Osteoblast (primary cell): ENCODE data around the gene MXI1. TPM values are rescaled to one million over a fixed set of nuclear protein-coding genes. Genes with fewer than 3 reads are reported as not detected.
A peak's percentile ranks its signal among the peaks of the same experiment; 100 is the strongest.

Experiments used
- DNase-seq: peaks from one replicate; pipeline ENCODE4 v3.0.0; 2011; ENCODE audit warnings: low spot score, mixed read lengths; ENCODE audit not compliant: insufficient read length; ENCODE audit errors: missing footprints
- H2AFZ ChIP-seq: 2 replicates; pipeline ENCODE4 v1.6.0; 2011; ENCODE audit warnings: mild to moderate bottlenecking, low read length
- H3K27ac ChIP-seq: 2 replicates; pipeline ENCODE4 v1.5.1; 2011; ENCODE audit warnings: mild to moderate bottlenecking, low read depth, low read length, moderate library complexity
- H3K27me3 ChIP-seq: 2 replicates; pipeline ENCODE4 v1.6.0; 2012; ENCODE audit warnings: mild to moderate bottlenecking, control low read depth, inconsistent platforms, low read length, moderate library complexity; ENCODE audit not compliant: insufficient read depth
- H3K36me3 ChIP-seq: 2 replicates; pipeline ENCODE4 v1.5.1; 2011; ENCODE audit warnings: mild to moderate bottlenecking, low read length, control low read depth, moderate library complexity; ENCODE audit not compliant: insufficient read depth
- H3K4me1 ChIP-seq: 2 replicates; pipeline ENCODE4 v1.5.1; 2011; ENCODE audit warnings: mild to moderate bottlenecking, low read length, control low read depth, moderate library complexity; ENCODE audit not compliant: insufficient read depth
- H3K4me2 ChIP-seq: 2 replicates; pipeline ENCODE4 v1.6.0; 2011; ENCODE audit warnings: mild to moderate bottlenecking, low read length; ENCODE audit not compliant: insufficient read depth
- H3K4me3 ChIP-seq: fragments of 200-600 bp; sonication (generic); 3 replicates; pipeline ENCODE4 v1.5.1; 2012; ENCODE audit warnings: mild to moderate bottlenecking, low read length, inconsistent platforms; ENCODE audit not compliant: insufficient read depth
- H3K79me2 ChIP-seq: 2 replicates; pipeline ENCODE4 v1.6.0; 2012; ENCODE audit warnings: mild to moderate bottlenecking, low read length, control low read depth, inconsistent platforms; ENCODE audit not compliant: insufficient read depth
- H3K9me3 ChIP-seq: 2 replicates; pipeline ENCODE4 v1.5.1; 2011; ENCODE audit warnings: low read depth, low read length, control low read depth
- H4K20me1 ChIP-seq: 2 replicates; pipeline ENCODE4 v1.6.0; 2012; ENCODE audit warnings: mild to moderate bottlenecking, low read length, control low read depth; ENCODE audit not compliant: insufficient read depth
- total RNA-seq: library from RNA; depleted of rRNA; stranded (reverse); fragments of >200 nt; gene quantifications from 2 replicates; pipeline ENCODE4 v1.2.3, GENCODE V29; 2012
- TF ChIP-seq, protein P1 (sequence below): IDR thresholded peaks from 2 replicates; pipeline ENCODE4 v1.5.1; 2011; ENCODE audit warnings: mild to moderate bottlenecking, low read depth, low read length, moderate library complexity; ENCODE audit errors: extremely low read depth

MXI1 gene
- total RNA-seq, 1 donor: 41.6 TPM

DNA sequence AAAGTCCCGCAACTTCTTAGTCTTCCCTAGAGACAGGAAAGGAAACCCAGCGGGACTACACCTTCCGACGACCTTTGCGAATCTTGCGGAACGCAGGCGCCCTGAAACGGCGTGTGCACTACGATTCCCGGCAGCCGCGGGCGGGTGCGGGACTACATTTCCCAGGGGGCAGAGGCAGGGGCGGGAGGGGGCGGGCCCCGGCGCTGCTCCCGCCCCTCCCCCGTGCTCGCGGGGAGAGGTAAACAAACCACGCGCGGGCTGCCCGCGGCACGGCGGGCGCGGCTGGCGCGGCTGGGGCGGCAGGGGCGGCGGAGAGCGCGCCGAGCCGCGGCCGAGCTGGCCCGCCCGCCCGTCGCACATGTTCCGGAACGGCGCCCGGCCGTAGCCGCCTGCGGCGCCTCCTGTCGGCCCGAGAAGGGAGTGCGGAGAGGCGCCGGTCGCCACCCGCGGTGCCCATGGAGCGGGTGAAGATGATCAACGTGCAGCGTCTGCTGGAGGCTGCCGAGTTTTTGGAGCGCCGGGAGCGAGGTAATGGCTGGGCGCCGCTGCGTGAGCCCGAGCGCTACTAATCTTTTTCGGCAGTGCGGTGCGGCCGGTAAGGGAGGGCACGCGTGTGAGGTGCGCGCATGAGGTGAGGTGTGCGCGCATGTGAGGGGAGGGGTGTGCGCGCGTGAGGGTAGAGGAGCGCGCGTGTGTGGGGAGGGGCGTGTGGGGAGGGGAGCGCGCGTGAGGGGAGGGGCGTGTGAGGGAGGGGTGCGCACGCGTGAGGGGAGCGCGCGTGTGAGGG, 18.5 kb downstream of the MXI1 start:
- no peaks in the 10 kb centered on the region for H4K20me1 ChIP-seq
- no peak overlapping the region for H3K27ac ChIP-seq
- peak overlapping the region; percentile 92 for H2AFZ ChIP-seq

DNA sequence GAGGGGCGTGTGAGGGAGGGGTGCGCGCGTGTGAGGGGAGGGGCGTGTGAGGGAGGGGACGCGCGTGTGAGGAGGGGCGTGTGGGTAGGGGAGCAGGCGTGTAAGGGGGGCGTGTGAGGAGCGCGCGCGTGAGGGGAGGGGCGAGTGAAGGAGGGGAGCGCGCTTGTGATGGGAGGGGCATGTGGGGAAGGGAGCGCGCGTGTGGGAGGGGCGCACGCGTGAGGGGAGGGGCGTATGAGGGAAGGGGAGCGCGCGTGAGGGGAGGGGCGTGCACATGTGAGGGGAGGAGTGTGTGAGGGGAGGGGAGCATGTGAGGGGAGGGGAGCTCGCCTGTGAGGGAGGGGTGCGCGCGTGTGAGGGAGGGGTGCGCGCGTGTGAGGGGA, 19.1 kb downstream of the MXI1 start:
- peak; percentile 97 for DNase-seq
- Histone ChIP-seq H3K4me1 (peaks cover 10% of the 10 kb centered on the region), H2AFZ (no peak overlapping the region), H3K9me3 (no peaks in the 10 kb centered on the region), H3K4me2 (peak overlapping the region; percentile 17), H3K27ac (no peak overlapping the region), H3K4me3 (peak overlapping the region; percentile 87), H3K36me3 (no peaks in the 10 kb centered on the region), H3K79me2 (no peaks in the 10 kb centered on the region), H4K20me1 (no peaks in the 10 kb centered on the region), H3K27me3 (no peaks in the 10 kb centered on the region)
- TF ChIP-seq, protein P1, sequence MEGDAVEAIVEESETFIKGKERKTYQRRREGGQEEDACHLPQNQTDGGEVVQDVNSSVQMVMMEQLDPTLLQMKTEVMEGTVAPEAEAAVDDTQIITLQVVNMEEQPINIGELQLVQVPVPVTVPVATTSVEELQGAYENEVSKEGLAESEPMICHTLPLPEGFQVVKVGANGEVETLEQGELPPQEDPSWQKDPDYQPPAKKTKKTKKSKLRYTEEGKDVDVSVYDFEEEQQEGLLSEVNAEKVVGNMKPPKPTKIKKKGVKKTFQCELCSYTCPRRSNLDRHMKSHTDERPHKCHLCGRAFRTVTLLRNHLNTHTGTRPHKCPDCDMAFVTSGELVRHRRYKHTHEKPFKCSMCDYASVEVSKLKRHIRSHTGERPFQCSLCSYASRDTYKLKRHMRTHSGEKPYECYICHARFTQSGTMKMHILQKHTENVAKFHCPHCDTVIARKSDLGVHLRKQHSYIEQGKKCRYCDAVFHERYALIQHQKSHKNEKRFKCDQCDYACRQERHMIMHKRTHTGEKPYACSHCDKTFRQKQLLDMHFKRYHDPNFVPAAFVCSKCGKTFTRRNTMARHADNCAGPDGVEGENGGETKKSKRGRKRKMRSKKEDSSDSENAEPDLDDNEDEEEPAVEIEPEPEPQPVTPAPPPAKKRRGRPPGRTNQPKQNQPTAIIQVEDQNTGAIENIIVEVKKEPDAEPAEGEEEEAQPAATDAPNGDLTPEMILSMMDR: no peak

More for the DNA sequence above, 18.5 kb downstream of the MXI1 start:
- peak overlapping the region; percentile 90 for H3K4me2 ChIP-seq
- H3K27me3 ChIP-seq: no peaks in the 10 kb centered on the region
- TF ChIP-seq, protein P1: peak; percentile 46
- peak; percentile 96 for DNase-seq
- peaks cover 12% of the 10 kb centered on the region for H3K4me1 ChIP-seq
- no peaks in the 10 kb centered on the region for H3K36me3 ChIP-seq
- H3K9me3 ChIP-seq: no peaks in the 10 kb centered on the region
- peak overlapping the region; percentile 87 for H3K4me3 ChIP-seq
- no peaks in the 10 kb centered on the region for H3K79me2 ChIP-seq

DNA sequence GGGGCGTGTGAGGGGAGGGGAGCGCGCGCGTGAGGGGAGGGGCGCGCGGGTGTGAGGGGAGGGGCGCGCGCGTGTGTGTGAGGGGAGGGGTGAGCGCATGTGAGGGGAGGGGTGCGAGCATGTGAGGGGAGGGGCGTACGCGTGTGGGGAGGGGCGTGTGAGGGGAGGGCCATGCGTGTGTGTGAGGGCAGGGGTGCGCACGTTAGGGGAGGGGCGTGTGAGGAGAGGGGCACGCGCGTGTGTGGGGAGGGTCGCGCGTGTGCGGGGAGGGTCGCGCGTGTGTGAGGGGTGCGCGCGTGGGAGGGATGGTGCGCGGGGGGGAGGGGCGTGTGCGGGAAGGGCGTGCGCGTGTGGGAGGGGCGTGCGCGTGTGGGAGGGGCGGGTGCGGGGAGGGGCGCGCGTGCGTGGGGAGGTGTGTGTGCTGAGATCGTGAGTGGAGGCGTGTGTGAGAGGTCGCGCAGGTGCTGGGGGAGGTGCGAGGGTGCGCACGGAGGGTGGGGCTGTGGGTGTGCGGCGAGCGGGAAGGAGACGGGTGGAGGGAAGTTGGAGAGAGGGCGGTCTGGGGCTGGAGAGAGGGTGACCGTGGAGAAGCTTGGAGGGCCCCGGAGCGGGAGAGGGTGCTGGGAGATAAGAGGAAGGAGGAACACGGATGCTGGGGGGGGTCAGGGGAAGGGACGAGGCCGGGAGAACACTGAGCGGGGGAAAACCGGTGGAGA, 19.7 kb downstream of the MXI1 start:
- Histone ChIP-seq H3K9me3 (no peaks in the 10 kb centered on the region), H3K4me1 (peaks cover 8% of the 10 kb centered on the region), H3K27me3 (no peaks in the 10 kb centered on the region), H4K20me1 (no peaks in the 10 kb centered on the region), H3K36me3 (no peaks in the 10 kb centered on the region), H3K4me2 (peak overlapping the region; percentile 87), H3K79me2 (no peaks in the 10 kb centered on the region), H3K4me3 (peak overlapping the region; percentile 87), H3K27ac (no peak overlapping the region), H2AFZ (peak overlapping the region; percentile 90)
- TF ChIP-seq, protein P1: no peak
- peak; percentile 95 for DNase-seq

DNA sequence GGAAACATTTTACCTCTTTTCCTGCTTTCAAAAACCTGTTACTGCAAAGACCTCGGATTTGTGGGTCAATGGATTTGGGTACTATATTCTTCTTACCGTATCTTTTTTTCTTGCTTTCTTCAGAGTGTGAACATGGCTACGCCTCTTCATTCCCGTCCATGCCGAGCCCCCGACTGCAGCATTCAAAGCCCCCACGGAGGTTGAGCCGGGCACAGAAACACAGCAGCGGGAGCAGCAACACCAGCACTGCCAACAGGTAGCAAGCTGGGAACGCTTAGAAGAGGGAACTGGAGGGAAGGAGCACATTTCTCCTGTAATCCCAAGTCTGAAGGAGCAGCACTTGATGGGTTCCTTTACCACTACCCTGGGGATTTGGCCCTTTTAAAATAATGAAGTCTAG, 20.7 kb downstream of the MXI1 start:
- no peaks in the 10 kb centered on the region for H3K9me3 ChIP-seq
- H3K4me3 ChIP-seq: no peak overlapping the region
- no peaks in the 10 kb centered on the region for H3K36me3 ChIP-seq
- TF ChIP-seq, protein P1: no peak
- H3K79me2 ChIP-seq: no peaks in the 10 kb centered on the region
- H3K4me1 ChIP-seq: peaks cover 4% of the 10 kb centered on the region
- H3K27me3 ChIP-seq: no peaks in the 10 kb centered on the region
- no peak overlapping the region for H3K27ac ChIP-seq
- no peak overlapping the region for H2AFZ ChIP-seq
- H4K20me1 ChIP-seq: no peaks in the 10 kb centered on the region
- no peak for DNase-seq
- H3K4me2 ChIP-seq: peak overlapping the region; percentile 87
